ENCODE results near the gene SEZ6L2. TPM values are rescaled to one million over a fixed set of nuclear protein-coding genes. Genes with fewer than 3 reads are reported as not detected.

SEZ6L2 gene
- total and polyA plus RNA-seq, 2 of the 13 experiments (the other 11 are each of a cell fraction or from before 2014, with no cell fraction given): 14.9 to 16.9 TPM

DNA sequence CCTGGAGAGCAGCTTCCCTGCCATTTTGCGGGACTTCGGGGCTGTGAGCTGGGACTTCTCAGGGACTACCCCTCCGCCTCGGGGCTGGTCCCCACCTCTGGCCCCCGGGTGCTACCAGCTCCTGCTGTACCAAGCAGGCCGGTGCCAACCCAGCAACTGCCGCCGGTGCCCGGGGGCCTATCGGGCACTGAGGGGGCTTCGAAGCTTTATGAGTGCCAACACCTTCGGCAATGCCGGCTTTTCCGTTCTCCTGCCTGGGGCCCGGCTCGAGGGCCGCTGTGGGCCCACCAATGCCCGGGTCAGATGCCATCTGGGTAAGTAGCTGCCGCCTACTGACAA, 2.2 kb upstream of the SEZ6L2 start:
- H3K9me3 ChIP-seq (ENCODE audit: low read length): no peaks in the 10 kb centered on the region
- 42% methylated on average over 16 of the region's 19 CpGs for WGBS (ENCODE audit: low lambda C conversion rate)
- intact Hi-C loops (cut with micrococcal nuclease; ENCODE audit: unreplicated experiment) (loop anchor here (2.0 to 5.0 kb wide), 2 partner anchors 39 to 61 kb away; partner anchors contain the start of genes CDIPT and TMEM219), in situ Hi-C loops (cut with HindIII; ENCODE audit: extremely low pct_ligation_motif_present, low pct_unique_long_range_greater_than_20kb) (no loop called here)
- peaks cover 5% of the 10 kb centered on the region; the same call in 1 of the 2 replicates for H4K20me1 ChIP-seq (ENCODE audit: insufficient read depth, low read length)
- peak overlapping the region; percentile 71 for H3K27ac ChIP-seq (ENCODE audit: extremely low read length, insufficient read depth, low read length)
- no peak for DNase-seq (ENCODE audit: low spot score)
- no peaks in the 10 kb centered on the region; a peak in 1 of 5 replicates for H3K27me3 ChIP-seq (ENCODE audit: control insufficient read depth in 1 of 2, insufficient read depth in 2 of 2, low read length in 2 of 2)
- peaks cover 19% of the 10 kb centered on the region for H3K79me2 ChIP-seq (ENCODE audit: insufficient read depth, low read length)
- peak overlapping the region; percentile 99 for H3K4me2 ChIP-seq (ENCODE audit: low read depth, low read length)
- H3K4me1 ChIP-seq (ENCODE audit: insufficient read depth, low read length): peaks cover 45% of the 10 kb centered on the region
- ChIA-PET CTCF (ENCODE audit: low intra/inter-chr PET ratio, low total read pairs) (no interaction called here), POLR2A (interaction anchor here (0.5 to 3.8 kb wide), 15 partner anchors 10 to 887 kb away, joined by 3 to 68 read pairs (median 14); partner anchors contain the start of genes CDIPT, KCTD13, PAGR1 and TAOK2)
- H3K9ac ChIP-seq (ENCODE audit: insufficient read depth, low read depth, low read length): peak overlapping the region; percentile 83
- no peak overlapping the region for H2AFZ ChIP-seq (ENCODE audit: low read length)
- peak; percentile 0; the same call in 1 of the 3 replicates for ATAC-seq
- H3K36me3 ChIP-seq (replicated peaks in 1 of 2; ENCODE audit: control insufficient read depth in 1 of 2, insufficient read depth in 2 of 2, low read length in 2 of 2): peaks cover 1 to 10% of the 10 kb centered on the region in 2 experiments; a peak in 2 of 5 replicates
- H3K4me3 ChIP-seq (replicated peaks in 1 of 3; ENCODE audit: insufficient read depth in 1 of 3, low read depth in 2 of 3, low read length in 3 of 3): peak overlapping the region; percentile 84 to 99 (median 86)
- BruUV-seq (replicated peaks): no TSS peak
- FAIRE-seq: no peak
- TF ChIP-seq ZNF138 (CRISPR knock-in tag; IDR thresholded peaks at IDR 0.05; ENCODE audit: low read depth) (no peak), KDM2A (CRISPR knock-in tag; IDR thresholded peaks at IDR 0.05; ENCODE audit: borderline replicate concordance, low read depth) (0 out of 2 replicates have a peak, but pooled peaks have one; percentile 1), GABPA (IDR thresholded peaks at IDR 0.05; ENCODE audit: low read depth, low read length) (no peak), GABPA (CRISPR knock-in tag; IDR thresholded peaks at IDR 0.05; ENCODE audit: low read depth) (no peak), HOXA9 (CRISPR knock-in tag; IDR thresholded peaks at IDR 0.05; ENCODE audit: borderline replicate concordance) (no peak), U2AF2 (IDR thresholded peaks at IDR 0.05; ENCODE audit: low read depth, low read length) (no peak), ZNF784 (CRISPR knock-in tag; IDR thresholded peaks at IDR 0.05; ENCODE audit: borderline replicate concordance) (0 out of 2 replicates have a peak, but pooled peaks have one; percentile 5), ZNF766 (CRISPR knock-in tag; IDR thresholded peaks at IDR 0.05; ENCODE audit: borderline replicate concordance) (no peak), ARNT2 (CRISPR knock-in tag; IDR thresholded peaks at IDR 0.05; ENCODE audit: low read depth) (0 out of 2 replicates have a peak, but pooled peaks have one; percentile 24), RBFOX2 (IDR thresholded peaks at IDR 0.05; ENCODE audit: low read depth, low read length) (peak; percentile 21; the same call in 1 of the 2 replicates), CREBL2 (CRISPR knock-in tag; IDR thresholded peaks at IDR 0.05; ENCODE audit: borderline replicate concordance) (0 out of 2 replicates have a peak, but pooled peaks have one; percentile 9), ZNF225 (CRISPR knock-in tag; IDR thresholded peaks at IDR 0.05) (no peak), ZNF776 (CRISPR knock-in tag; IDR thresholded peaks at IDR 0.05) (0 out of 2 replicates have a peak, but pooled peaks have one; percentile 55), ZNF253 (CRISPR knock-in tag; IDR thresholded peaks at IDR 0.05; ENCODE audit: borderline replicate concordance) (0 out of 2 replicates have a peak, but pooled peaks have one; percentile 15), SNAI1 (CRISPR knock-in tag; IDR thresholded peaks at IDR 0.05; ENCODE audit: borderline replicate concordance) (peak; percentile 5; the same call in 1 of the 2 replicates), ARHGAP35 (CRISPR knock-in tag; IDR thresholded peaks at IDR 0.05; ENCODE audit: borderline replicate concordance) (0 out of 2 replicates have a peak, but pooled peaks have one; percentile 6), TCF7 (IDR thresholded peaks at IDR 0.05; ENCODE audit: low read depth) (no peak), GABPB1 (CRISPR knock-in tag; IDR thresholded peaks at IDR 0.05) (peak; percentile 27; the same call in 1 of the 2 replicates), ZNF781 (CRISPR knock-in tag; IDR thresholded peaks at IDR 0.05; ENCODE audit: borderline replicate concordance, not compliant biosample characterization) (no peak), RXRA (CRISPR knock-in tag; IDR thresholded peaks at IDR 0.05) (0 out of 2 replicates have a peak, but pooled peaks have one; percentile 5)
- TF ChIP-seq, protein P1, sequence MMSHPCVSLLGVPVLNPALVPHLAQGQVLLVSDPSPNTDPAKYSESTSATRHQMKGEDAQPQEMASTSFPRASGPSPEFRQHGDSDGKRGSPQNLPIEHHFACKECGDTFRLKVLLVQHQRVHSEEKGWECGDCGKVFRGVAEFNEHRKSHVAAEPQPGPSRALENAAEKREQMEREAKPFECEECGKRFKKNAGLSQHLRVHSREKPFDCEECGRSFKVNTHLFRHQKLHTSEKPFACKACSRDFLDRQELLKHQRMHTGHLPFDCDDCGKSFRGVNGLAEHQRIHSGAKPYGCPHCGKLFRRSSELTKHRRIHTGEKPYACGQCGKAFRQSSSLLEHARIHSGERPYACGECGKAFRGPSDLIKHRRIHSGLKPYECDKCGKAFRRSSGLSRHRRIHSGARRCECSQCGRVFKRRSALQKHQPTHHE (CRISPR knock-in tag; IDR thresholded peaks at IDR 0.05; ENCODE audit: borderline replicate concordance): no peak
- TF ChIP-seq, protein P2, sequence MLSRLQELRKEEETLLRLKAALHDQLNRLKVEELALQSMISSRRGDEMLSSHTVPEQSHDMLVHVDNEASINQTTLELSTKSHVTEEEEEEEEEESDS (CRISPR knock-in tag; IDR thresholded peaks at IDR 0.05; ENCODE audit: borderline replicate concordance): 0 out of 2 replicates have a peak, but pooled peaks have one; percentile 40

All from HepG2 (cell line).